ENCODE results near the gene CFAP20. TPM values are rescaled to one million over a fixed set of nuclear protein-coding genes. Genes with fewer than 3 reads are reported as not detected.
A peak's percentile ranks its signal among the peaks of the same experiment; 100 is the strongest.

Gene CFAP20
- polyA plus RNA-seq, 2 of the 4 experiments (the other 2 are of a cell fraction): 45.3 to 53.1 TPM

DNA sequence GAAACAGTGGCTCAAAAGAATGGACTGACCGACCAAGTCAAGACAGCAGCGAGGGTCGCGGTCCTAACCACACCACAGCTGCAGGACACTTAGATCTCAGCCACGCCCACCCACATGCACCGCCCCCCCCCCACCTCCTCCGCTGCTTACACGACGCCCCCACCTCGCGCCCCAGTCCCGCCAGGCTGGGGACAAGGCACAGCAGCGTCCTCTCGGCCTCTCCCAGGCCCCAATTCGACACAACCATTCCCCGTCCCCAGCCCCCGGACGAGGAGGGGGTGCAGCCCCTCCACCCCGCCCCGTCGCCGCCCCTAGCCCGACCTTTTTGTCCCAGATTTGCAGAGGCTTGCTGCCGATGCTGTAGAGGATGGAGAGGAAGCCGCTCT lies 477 bp downstream of the CFAP20 start:
- TF ChIP-seq MAZ (IDR thresholded peaks at IDR 0.05; ENCODE audit: borderline replicate concordance, low read depth, low read length) (no peak), ZC3H11A (IDR thresholded peaks at IDR 0.05) (no peak), SREBF2 (IDR thresholded peaks at IDR 0.05) (no peak), NPAS2 (CRISPR knock-in tag; IDR thresholded peaks at IDR 0.05; ENCODE audit: borderline replicate concordance) (no peak), ZFP36 (IDR thresholded peaks at IDR 0.05; ENCODE audit: borderline replicate concordance, partially characterized antibody) (no peak), PHF8 (IDR thresholded peaks at IDR 0.05; ENCODE audit: borderline replicate concordance, low read depth) (no peak), EP300 (IDR thresholded peaks at IDR 0.05) (no peak), SMC3 (IDR thresholded peaks at IDR 0.05) (no peak), TFCP2L1 (CRISPR knock-in tag; IDR thresholded peaks at IDR 0.05) (no peak), HOXA7 (CRISPR knock-in tag; IDR thresholded peaks at IDR 0.05) (no peak), MYC (IDR thresholded peaks at IDR 0.05; ENCODE audit: borderline replicate concordance, low read length) (no peak), MAFK (IDR thresholded peaks at IDR 0.05; ENCODE audit: partially characterized antibody) (no peak), RNF2 (IDR thresholded peaks at IDR 0.05; ENCODE audit: borderline replicate concordance, low read depth) (no peak), CHD4 (IDR thresholded peaks at IDR 0.05; ENCODE audit: borderline replicate concordance) (no peak), CBX8 (IDR thresholded peaks at IDR 0.05) (no peak), BHLHE40 (IDR thresholded peaks at IDR 0.05; ENCODE audit: low read depth, low read length) (no peak), ZSCAN20 (CRISPR knock-in tag; IDR thresholded peaks at IDR 0.05) (no peak)
- TF ChIP-seq, protein P1, sequence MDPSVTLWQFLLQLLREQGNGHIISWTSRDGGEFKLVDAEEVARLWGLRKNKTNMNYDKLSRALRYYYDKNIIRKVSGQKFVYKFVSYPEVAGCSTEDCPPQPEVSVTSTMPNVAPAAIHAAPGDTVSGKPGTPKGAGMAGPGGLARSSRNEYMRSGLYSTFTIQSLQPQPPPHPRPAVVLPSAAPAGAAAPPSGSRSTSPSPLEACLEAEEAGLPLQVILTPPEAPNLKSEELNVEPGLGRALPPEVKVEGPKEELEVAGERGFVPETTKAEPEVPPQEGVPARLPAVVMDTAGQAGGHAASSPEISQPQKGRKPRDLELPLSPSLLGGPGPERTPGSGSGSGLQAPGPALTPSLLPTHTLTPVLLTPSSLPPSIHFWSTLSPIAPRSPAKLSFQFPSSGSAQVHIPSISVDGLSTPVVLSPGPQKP (IDR thresholded peaks at IDR 0.05; ENCODE audit: low read depth, low read length): no peak
- TF ChIP-seq, protein P2, sequence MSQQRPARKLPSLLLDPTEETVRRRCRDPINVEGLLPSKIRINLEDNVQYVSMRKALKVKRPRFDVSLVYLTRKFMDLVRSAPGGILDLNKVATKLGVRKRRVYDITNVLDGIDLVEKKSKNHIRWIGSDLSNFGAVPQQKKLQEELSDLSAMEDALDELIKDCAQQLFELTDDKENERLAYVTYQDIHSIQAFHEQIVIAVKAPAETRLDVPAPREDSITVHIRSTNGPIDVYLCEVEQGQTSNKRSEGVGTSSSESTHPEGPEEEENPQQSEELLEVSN (IDR thresholded peaks at IDR 0.05; ENCODE audit: borderline replicate concordance, low read depth): no peak
- WGBS (ENCODE audit: missing lambda C conversion rate): 0% methylated on average over 6 of the region's 25 CpGs
- H3K4me3 ChIP-seq: peak overlapping the region; percentile 96
- ATAC-seq (peak; percentile 1 to 37; a peak in 4 of 6 replicates), FAIRE-seq (no peak), DNase-seq (ENCODE audit: low read depth in 1 of 2, low spot score in 1 of 2) (no peak)
- POLR2A ChIA-PET: interaction anchor here (0.7 to 1.4 kb wide), 11 partner anchors 8 to 264 kb away, joined by 3 to 13 read pairs (median 4); partner anchors contain the start of genes GINS3 and MMP15
- H3K27ac ChIP-seq: peak overlapping the region; percentile 85 to 88
- H3K4me2 ChIP-seq: peak overlapping the region; percentile 96
- peaks cover 7% of the 10 kb centered on the region for H3K9me3 ChIP-seq
- peaks cover 21% of the 10 kb centered on the region for H3K4me1 ChIP-seq
- CTCF ChIA-PET: interaction anchor here (0.7 to 3.8 kb wide), 5 partner anchors 91 to 438 kb away, joined by 3 to 29 read pairs (median 3); partner anchors contain the start of gene MMP15

DNA sequence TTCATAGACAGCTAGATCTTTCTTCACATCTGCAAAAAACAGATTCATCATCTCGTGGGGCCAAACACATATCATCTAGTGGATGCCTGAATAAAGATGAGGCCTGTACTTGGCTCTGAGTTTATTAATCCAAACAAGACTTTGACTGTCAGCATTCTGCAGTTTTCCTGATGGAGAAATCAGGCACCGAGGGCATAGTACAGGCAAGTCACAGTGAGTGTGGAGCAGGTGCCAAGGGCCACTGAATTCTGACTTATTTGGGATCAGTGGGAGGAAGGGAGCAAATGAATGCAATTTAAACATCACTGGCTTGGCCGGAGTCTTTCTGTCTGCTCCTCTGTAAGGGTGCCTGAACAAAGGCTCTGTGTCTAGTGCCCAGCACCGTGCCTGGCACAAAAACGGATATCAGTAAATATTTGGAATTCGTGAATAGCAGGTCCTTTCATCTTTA lies 975 bp downstream of the CFAP20 start:
- POLR2A ChIA-PET: interaction anchor here (1.1 kb wide), 1 partner anchor 115 kb away, joined by 3 read pairs; no protein-coding TSS in a partner anchor
- Histone ChIP-seq H3K4me3 (peak overlapping the region; percentile 96), H3K9me3 (peaks cover 7% of the 10 kb centered on the region), H3K4me1 (peaks cover 21% of the 10 kb centered on the region), H3K4me2 (peak overlapping the region; percentile 96), H3K27ac (peak overlapping the region; percentile 85 to 88; a peak in 5 of 6 replicates)
- ATAC-seq (no peak), DNase-seq (ENCODE audit: low read depth in 1 of 2, low spot score in 1 of 2) (no peak), FAIRE-seq (no peak)
- TF ChIP-seq, protein P3, sequence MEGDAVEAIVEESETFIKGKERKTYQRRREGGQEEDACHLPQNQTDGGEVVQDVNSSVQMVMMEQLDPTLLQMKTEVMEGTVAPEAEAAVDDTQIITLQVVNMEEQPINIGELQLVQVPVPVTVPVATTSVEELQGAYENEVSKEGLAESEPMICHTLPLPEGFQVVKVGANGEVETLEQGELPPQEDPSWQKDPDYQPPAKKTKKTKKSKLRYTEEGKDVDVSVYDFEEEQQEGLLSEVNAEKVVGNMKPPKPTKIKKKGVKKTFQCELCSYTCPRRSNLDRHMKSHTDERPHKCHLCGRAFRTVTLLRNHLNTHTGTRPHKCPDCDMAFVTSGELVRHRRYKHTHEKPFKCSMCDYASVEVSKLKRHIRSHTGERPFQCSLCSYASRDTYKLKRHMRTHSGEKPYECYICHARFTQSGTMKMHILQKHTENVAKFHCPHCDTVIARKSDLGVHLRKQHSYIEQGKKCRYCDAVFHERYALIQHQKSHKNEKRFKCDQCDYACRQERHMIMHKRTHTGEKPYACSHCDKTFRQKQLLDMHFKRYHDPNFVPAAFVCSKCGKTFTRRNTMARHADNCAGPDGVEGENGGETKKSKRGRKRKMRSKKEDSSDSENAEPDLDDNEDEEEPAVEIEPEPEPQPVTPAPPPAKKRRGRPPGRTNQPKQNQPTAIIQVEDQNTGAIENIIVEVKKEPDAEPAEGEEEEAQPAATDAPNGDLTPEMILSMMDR (IDR thresholded peaks at IDR 0.05): no peak
- TF ChIP-seq, protein P4, sequence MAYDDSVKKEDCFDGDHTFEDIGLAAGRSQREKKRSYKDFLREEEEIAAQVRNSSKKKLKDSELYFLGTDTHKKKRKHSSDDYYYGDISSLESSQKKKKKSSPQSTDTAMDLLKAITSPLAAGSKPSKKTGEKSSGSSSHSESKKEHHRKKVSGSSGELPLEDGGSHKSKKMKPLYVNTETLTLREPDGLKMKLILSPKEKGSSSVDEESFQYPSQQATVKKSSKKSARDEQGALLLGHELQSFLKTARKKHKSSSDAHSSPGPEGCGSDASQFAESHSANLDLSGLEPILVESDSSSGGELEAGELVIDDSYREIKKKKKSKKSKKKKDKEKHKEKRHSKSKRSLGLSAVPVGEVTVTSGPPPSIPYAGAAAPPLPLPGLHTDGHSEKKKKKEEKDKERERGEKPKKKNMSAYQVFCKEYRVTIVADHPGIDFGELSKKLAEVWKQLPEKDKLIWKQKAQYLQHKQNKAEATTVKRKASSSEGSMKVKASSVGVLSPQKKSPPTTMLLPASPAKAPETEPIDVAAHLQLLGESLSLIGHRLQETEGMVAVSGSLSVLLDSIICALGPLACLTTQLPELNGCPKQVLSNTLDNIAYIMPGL (CRISPR knock-in tag; IDR thresholded peaks at IDR 0.05; ENCODE audit: borderline replicate concordance): no peak
- TF ChIP-seq HOXA7 (CRISPR knock-in tag; IDR thresholded peaks at IDR 0.05) (no peak), HOXB13 (CRISPR knock-in tag; IDR thresholded peaks at IDR 0.05; ENCODE audit: low read depth) (no peak), TFCP2L1 (CRISPR knock-in tag; IDR thresholded peaks at IDR 0.05) (no peak), FOXS1 (CRISPR knock-in tag; IDR thresholded peaks at IDR 0.05) (no peak), RCOR1 (IDR thresholded peaks at IDR 0.05; ENCODE audit: low read depth, low read length) (no peak), JUN (IDR thresholded peaks at IDR 0.05) (no peak), EHF (CRISPR knock-in tag; IDR thresholded peaks at IDR 0.05) (no peak), MYC (IDR thresholded peaks at IDR 0.05; ENCODE audit: borderline replicate concordance, low read length) (no peak), FOSL2 (IDR thresholded peaks at IDR 0.05) (no peak), FOSL2 (CRISPR knock-in tag; IDR thresholded peaks at IDR 0.05) (no peak), POLR2A (IDR thresholded peaks at IDR 0.05; ENCODE audit: low read length) (no peak), POLR2AphosphoS2 (conservative IDR thresholded peaks at IDR 0.05; ENCODE audit: low read length) (no peak)
- TF ChIP-seq, protein P5, sequence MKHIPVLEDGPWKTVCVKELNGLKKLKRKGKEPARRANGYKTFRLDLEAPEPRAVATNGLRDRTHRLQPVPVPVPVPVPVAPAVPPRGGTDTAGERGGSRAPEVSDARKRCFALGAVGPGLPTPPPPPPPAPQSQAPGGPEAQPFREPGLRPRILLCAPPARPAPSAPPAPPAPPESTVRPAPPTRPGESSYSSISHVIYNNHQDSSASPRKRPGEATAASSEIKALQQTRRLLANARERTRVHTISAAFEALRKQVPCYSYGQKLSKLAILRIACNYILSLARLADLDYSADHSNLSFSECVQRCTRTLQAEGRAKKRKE (CRISPR knock-in tag; IDR thresholded peaks at IDR 0.05; ENCODE audit: low read depth): no peak
- WGBS (ENCODE audit: missing lambda C conversion rate): 5% methylated on average over 6 of the region's 6 CpGs
- CTCF ChIA-PET: interaction anchor here (1.0 to 3.8 kb wide), 13 partner anchors 11 to 551 kb away, joined by 3 to 29 read pairs (median 4); partner anchors contain the start of gene MMP15

All from A549 (cell line).